Activated naive CD8-positive, alpha-beta T cell treated with anti-CD3 and anti-CD28 coated beads, Interleukin-2, amount 50 U/mL, for 16 hours (primary cell): ENCODE measurements around the gene GALNT2.

Experiments
- DNase-seq: peaks from one replicate; pipeline ENCODE4 v3.0.0-alpha.2; 2020; ENCODE audit warnings: low read depth, low spot score

GALNT2 gene

GRCh38 chr1:230163719-230164118 is 96.7 kb downstream of the GALNT2 start:
- no peak for DNase-seq

DNA sequence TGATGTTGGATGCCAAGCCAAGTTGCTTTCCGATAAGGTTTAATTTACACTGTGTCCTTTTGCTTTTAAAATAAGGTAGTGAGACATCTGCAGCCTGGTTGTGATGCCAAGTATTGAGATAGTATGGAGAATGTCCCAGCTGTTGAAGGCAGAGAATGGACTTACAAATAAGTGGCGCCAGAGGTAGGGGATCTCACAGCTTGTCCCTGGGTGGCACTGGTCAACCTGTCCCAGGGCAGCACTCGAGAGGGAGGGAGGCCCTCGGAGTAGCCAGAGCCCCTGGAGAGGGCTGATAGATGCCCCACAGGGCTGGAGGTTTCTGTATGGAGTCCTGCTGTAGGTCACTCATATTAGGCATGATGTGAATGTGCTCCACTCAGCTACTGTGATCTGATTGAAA is 98.5 kb downstream of the GALNT2 start:
- DNase-seq: no peak

GRCh38 chr1:230166366-230167132 is 99.5 kb downstream of the GALNT2 start:
- no peak for DNase-seq

DNA sequence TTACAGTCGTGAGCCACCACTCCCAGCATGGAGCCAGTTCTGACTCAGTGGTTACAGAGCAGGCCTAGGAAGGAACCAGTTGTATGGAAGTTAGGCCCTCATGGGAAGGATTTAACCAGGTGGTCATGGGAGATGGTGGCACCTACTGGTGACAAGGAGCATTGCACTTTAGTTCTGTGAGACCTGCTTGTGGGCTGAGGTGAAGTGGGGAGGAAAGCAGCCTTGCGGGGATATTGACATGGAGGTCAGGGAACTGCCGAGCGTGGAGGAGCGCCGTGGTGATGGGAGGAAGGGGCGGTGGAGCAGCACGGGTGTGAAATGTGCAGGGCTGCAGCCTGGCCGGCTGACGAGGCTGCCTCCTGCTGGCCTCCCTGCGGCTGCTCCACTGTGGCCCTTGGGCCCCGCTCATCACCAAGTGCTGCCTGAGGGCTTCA is 100.4 kb downstream of the GALNT2 start:
- DNase-seq: no peak

DNA sequence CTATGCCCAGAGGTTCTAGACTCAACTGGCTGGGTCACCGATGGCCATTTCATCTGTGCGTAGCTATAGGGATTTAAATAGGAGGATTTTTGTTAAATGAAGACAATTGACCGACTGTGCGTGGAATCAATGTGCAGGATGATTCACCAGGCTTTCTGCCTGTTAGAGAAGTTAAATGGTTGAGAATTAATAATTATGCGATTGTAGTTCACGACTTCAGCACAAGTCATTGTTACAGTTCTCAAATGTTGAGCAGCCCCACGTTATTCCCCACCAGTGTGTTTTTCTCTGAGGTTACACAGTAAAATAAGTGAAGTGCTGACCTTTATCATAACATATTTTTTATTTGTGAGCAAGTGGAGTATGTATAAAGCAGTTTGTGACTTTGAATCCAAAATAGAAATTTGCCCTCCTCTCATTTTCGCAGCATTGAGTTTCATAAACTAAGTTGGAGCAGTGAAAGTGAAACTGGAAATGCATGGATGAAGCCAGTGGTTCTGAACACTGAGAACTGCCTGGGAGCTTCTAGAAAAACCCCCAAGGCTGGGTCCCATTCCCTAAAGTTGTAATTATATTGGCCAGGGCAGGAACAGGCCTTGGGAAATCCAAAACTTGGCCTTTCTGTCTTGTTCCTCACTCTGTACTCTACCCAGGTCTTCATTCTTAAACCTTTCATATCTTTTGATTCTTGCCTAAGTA is 102.6 kb downstream of the GALNT2 start:
- no peak for DNase-seq

GRCh38 chr1:230170153-230170547 is 103.1 kb downstream of the GALNT2 start:
- DNase-seq: no peak

DNA sequence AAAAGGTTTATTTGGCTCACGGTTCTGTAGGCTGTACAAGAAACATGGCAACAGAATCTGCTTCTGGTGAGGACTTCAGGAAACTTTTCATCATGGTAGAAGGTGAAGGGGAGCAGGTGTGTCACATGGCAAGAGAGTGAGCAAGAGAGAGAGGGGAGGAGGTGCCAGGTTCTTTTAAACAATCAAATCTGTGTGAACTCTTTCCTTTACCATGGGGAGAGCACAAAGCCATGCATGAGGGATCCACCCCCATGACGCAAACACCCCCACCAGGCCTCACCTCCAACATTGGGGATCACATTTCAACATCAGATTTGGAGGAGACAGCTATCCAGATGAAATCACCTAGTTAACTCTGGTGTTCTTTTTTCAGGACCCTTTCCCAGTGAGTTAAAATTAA is 103.6 kb downstream of the GALNT2 start:
- no peak for DNase-seq

- DNase-seq: no peak
Measured at GRCh38 chr1:230171356-230172015, 104.4 kb downstream of the GALNT2 start.

- no peak for DNase-seq
Measured at GRCh38 chr1:230172016-230172537, 105.0 kb downstream of the GALNT2 start.

DNA sequence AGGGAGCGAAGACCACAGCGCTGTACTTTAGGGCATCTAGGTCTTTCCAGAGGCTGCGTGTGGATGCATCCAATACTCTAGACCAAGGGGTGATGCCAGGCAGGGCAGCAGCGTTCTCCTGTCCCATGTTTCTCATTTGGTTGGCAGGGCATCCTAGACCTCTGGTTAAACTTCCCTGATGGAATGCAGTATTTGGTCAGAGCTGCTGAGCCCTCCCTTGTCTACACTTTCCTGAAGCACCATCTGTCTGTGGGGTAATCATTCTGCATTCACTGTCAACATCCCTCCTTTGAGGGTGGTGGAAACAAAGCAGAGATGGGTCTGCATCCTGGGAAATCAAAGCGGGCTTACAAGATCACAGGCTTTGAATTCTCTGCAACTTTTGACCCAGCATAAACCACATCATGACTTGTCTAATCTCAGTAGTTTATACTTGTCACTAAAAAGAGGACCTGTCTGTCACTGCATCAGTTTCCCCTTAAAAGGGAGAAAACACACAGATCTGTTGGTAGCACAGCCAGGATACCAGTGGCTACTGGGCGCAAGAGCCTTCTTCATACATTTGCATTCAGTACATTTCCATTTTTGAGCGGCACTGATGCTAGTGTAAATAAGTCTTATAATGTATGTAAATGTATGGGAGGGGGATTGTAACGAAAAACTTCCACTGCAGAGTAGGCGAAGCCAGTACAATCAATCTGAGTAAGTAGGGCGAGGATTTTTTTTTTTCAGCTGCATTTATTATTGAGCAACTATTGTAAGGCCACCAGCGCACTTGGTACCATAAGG is 106.3 kb downstream of the GALNT2 start:
- DNase-seq: no peak

GRCh38 chr1:230174041-230174440 is 107.0 kb downstream of the GALNT2 start:
- DNase-seq: no peak

DNA sequence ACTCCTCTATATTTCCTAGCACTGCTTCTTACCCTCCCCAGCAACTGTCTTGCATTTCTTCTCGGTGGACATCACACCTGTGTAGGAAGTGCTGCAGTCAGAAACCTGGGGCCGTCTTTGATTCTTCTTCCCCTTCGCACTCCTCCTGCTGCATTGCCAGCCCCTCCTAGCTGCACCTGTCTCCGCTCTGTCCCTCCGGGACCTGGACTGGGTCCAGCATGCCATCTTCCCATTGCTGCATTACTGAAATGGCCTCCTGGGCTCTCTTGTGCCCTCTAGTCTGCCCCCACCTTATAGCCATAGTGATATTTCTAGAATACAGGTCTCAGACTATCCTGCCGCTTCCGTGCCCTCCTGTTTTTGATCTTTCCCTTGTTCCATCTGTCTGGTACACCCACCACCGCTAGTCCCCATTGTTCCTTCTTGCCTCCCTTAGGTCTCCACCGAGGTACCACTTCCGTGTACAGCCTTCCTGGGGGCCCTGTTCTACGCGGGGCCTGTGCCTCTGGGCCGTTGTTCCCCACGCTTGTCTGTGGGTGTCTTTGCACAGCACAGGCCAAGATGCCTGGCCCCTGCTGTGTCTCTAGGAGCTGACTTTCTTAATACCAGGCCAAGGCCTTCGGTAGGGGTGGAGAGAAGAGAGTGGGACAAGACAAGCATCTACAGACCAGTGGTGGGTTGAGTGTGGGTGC is 107.6 kb downstream of the GALNT2 start:
- no peak for DNase-seq

DNA sequence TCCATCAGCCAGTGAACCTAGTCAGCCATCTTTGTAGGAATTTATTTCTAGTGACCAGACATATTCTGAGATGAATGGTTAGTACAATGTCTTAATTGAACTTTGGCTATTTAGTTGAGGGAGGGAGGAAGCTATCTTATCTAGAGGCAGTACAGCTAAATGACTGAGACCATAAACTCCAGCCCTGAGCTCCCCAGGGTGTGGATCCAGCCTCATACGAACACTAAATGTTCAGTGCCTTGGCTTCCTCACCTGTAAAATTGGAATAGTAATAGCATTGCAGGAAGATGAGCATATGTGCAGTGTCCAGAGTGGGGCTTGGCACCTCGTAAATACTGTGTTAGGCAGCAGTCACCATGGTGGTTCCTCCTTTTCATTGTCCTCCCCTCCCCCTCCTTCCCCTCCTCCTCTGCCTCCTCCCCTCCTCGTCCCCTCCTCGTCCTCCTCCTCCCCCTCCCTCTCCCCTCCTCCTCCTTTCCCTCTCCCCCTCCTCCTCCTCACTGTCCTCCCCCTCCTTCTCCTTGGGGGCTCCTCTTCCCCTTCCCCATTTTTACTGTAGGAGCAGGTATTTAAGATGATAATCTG is 108.2 kb downstream of the GALNT2 start:
- DNase-seq: no peak

DNA sequence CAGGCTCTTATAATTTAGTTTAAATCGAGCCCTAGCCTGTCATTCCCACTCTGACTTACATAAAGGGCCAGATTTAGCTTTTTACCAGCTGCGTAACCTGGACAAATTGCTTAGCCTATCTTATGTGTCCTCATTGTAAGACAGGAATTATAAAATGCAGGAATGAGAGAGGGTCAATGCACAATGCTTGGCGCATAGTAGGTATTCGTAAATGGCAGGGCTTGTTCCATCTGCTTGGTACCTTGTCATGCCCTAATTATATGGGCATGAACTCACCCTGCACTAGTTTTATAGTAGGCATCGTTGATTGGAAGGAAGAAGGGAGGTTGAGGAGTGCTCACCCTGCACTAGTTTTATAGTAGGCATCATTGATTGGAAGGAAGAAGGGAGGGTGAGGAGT is 108.8 kb downstream of the GALNT2 start:
- DNase-seq: no peak

DNA sequence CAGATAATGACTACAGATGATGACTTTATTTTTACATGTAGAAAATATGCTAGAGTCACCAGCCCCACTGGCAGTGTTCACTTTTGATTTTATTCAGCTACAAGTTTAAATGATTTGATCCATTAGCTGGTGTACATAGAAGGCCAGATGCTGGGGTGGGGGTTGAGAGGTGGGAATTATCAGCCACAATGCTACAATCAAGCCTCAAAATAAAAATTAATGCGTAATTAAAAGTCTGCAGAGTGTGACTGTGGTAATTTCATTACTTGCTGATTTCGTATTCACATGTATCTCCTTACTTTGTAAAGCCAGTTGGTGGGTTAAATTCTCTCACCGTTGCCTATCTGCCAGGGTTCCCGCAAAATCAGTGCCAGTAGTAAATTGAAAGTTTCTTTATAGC is 109.3 kb downstream of the GALNT2 start:
- no peak for DNase-seq

GRCh38 chr1:230176871-230177411 is 109.9 kb downstream of the GALNT2 start:
- no peak for DNase-seq

DNA sequence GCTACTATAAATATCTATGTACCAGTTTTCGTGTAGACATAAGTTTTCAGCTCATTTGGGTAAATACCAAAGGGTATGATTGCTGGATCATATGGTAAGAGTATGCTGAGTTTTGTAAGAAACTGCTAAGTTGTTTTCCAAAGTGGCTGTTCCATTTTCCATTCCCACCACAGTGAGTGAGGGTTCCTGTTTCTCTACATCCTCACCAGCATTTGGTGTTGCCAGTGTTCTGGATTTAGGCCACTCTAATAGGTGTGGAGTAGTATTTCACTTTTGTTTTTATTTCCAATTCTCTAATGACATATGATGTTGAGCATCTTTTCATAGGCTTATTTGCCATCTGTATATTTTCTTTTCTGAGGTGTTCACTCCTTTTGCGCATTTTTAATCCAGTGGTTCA is 112.2 kb downstream of the GALNT2 start:
- no peak for DNase-seq

GRCh38 chr1:230185076-230186001 is 118.3 kb downstream of the GALNT2 start:
- DNase-seq: no peak
